Mesodermal cell (in vitro differentiated cells): Measurements from ENCODE around the gene FAM3C.

Experiments
- H3K27ac ChIP-seq: 2 replicates; pipeline ENCODE4 v1.7.0; 2013; ENCODE audit warnings: mild to moderate bottlenecking, low read depth, low read length, moderate library complexity; ENCODE audit not compliant: severe bottlenecking
- H3K36me3 ChIP-seq: 2 replicates; pipeline ENCODE4 v1.7.1; 2013; ENCODE audit warnings: mild to moderate bottlenecking, low read length, moderate library complexity; ENCODE audit not compliant: control insufficient read depth, insufficient read depth
- H3K4me1 ChIP-seq: one replicate; pipeline ENCODE4 v1.7.1; 2013; ENCODE audit warnings: mild to moderate bottlenecking, low read length; ENCODE audit not compliant: insufficient read depth, control insufficient read depth, poor library complexity, severe bottlenecking
- H3K4me3 ChIP-seq: 2 replicates; pipeline ENCODE4 v1.7.0; 2013; ENCODE audit warnings: low read length, control low read depth, mild to moderate bottlenecking; ENCODE audit not compliant: insufficient read depth, poor library complexity, severe bottlenecking; ENCODE audit errors: extremely low read depth
- H3K9me3 ChIP-seq: 2 replicates; pipeline ENCODE4 v1.7.1; 2013; ENCODE audit warnings: mild to moderate bottlenecking, low read length, moderate library complexity; ENCODE audit not compliant: control insufficient read depth
- WGBS, 2 experiments: methylation state at CpG; one replicate each; pipeline ENCODE4 v1.1.5; 2013; ENCODE audit warnings: missing lambda C conversion rate in 2 of 2; ENCODE audit not compliant: insufficient coverage in 2 of 2; 5-methylcytosine and 5-hydroxymethylcytosine counted together

The FAM3C gene

GRCh38 chr7:121410829-121411596 is 14.9 kb upstream of the FAM3C start:
- H3K27ac ChIP-seq, result no peak overlapping the region
- WGBS, 2 experiments, result 100% methylated on average over 1 of the region's 2 CpGs
- no peaks in the 10 kb centered on the region for H3K36me3 ChIP-seq
- no peak overlapping the region for H3K4me3 ChIP-seq
- no peaks in the 10 kb centered on the region for H3K4me1 ChIP-seq
- no peaks in the 10 kb centered on the region for H3K9me3 ChIP-seq

- H3K27ac ChIP-seq, result no peak overlapping the region
- 94% methylated on average over 2 of the region's 2 CpGs; no CpG with 5 or more reads in 1 of the 2 experiments for WGBS, 2 experiments
These were observed 10.8 kb upstream of the FAM3C start for GRCh38 chr7:121406944-121407343.

GRCh38 chr7:121406461-121406860 is 10.4 kb upstream of the FAM3C start:
- no peaks in the 10 kb centered on the region for H3K4me1 ChIP-seq
- no peaks in the 10 kb centered on the region for H3K9me3 ChIP-seq
- WGBS, 2 experiments, result 50 to 90% methylated on average over 1 of the region's 5 CpGs
- H3K36me3 ChIP-seq, result no peaks in the 10 kb centered on the region
- H3K4me3 ChIP-seq, result no peak overlapping the region
- no peak overlapping the region for H3K27ac ChIP-seq

More at GRCh38 chr7:121406944-121407343, 10.8 kb upstream of the FAM3C start:
- H3K9me3 ChIP-seq, result no peaks in the 10 kb centered on the region
- H3K36me3 ChIP-seq, result no peaks in the 10 kb centered on the region
- no peaks in the 10 kb centered on the region for H3K4me1 ChIP-seq
- no peak overlapping the region for H3K4me3 ChIP-seq

- H3K36me3 ChIP-seq, result no peaks in the 10 kb centered on the region
- 71 to 100% methylated on average over 1 of the region's 2 CpGs for WGBS, 2 experiments
- no peaks in the 10 kb centered on the region for H3K9me3 ChIP-seq
- H3K4me1 ChIP-seq, result no peaks in the 10 kb centered on the region
- no peak overlapping the region for H3K4me3 ChIP-seq
- H3K27ac ChIP-seq, result no peak overlapping the region
These were observed 8.2 kb upstream of the FAM3C start for GRCh38 chr7:121404348-121404747.

- H3K4me3 ChIP-seq, result no peak overlapping the region
- no peak overlapping the region for H3K27ac ChIP-seq
- H3K36me3 ChIP-seq, result no peaks in the 10 kb centered on the region
- H3K4me1 ChIP-seq, result no peaks in the 10 kb centered on the region
- 100% methylated on average over 1 of the region's 1 CpG for WGBS, 2 experiments
- no peaks in the 10 kb centered on the region for H3K9me3 ChIP-seq
These were observed 6.6 kb upstream of the FAM3C start for GRCh38 chr7:121402701-121403100.

- H3K9me3 ChIP-seq, result no peaks in the 10 kb centered on the region
- H3K27ac ChIP-seq, result no peak overlapping the region
- no peaks in the 10 kb centered on the region for H3K36me3 ChIP-seq
- no CpG with 5 or more reads among the region's 3 CpGs for whole genome bisulfite sequencing, 2 experiments
- H3K4me3 ChIP-seq, result no peak overlapping the region
- H3K4me1 ChIP-seq, result no peaks in the 10 kb centered on the region
These were observed 5.8 kb upstream of the FAM3C start for GRCh38 chr7:121401896-121402295.

GRCh38 chr7:121398246-121398645 is 2.1 kb upstream of the FAM3C start:
- no peak overlapping the region for H3K4me3 ChIP-seq
- no peak overlapping the region for H3K27ac ChIP-seq
- H3K4me1 ChIP-seq, result no peaks in the 10 kb centered on the region
- WGBS, 2 experiments, result 81 to 82% methylated on average over 4 to 5 of the region's 5 CpGs
- no peaks in the 10 kb centered on the region for H3K9me3 ChIP-seq
- peaks cover 16% of the 10 kb centered on the region for H3K36me3 ChIP-seq

- Histone ChIP-seq H3K4me3 (no peak overlapping the region), H3K27ac (no peak overlapping the region), H3K4me1 (no peaks in the 10 kb centered on the region), H3K36me3 (peaks cover 20% of the 10 kb centered on the region), H3K9me3 (peaks cover 3% of the 10 kb centered on the region)
- no CpG with 5 or more reads among the region's 2 CpGs for WGBS, 2 experiments
These were observed 1.7 kb upstream of the FAM3C start for GRCh38 chr7:121397822-121398221.

- H3K4me3 ChIP-seq, result no peak overlapping the region
- WGBS, 2 experiments, result no CpG with 5 or more reads among the region's 3 CpGs
- peaks cover 5% of the 10 kb centered on the region for H3K9me3 ChIP-seq
- H3K36me3 ChIP-seq, result peaks cover 25% of the 10 kb centered on the region
- H3K4me1 ChIP-seq, result no peaks in the 10 kb centered on the region
- H3K27ac ChIP-seq, result no peak overlapping the region
These were observed 1.3 kb upstream of the FAM3C start for GRCh38 chr7:121397361-121397760.

GRCh38 chr7:121395494-121395960 is 581 bp downstream of the FAM3C start:
- Histone ChIP-seq H3K9me3 (peaks cover 5% of the 10 kb centered on the region), H3K4me1 (peaks cover 3% of the 10 kb centered on the region), H3K4me3 (peak overlapping the region; percentile 87), H3K36me3 (peaks cover 34% of the 10 kb centered on the region), H3K27ac (peak overlapping the region; percentile 82)
- 1 to 2% methylated on average over 11 to 21 of the region's 30 CpGs for WGBS, 2 experiments

GRCh38 chr7:121394709-121395140 is 1.4 kb downstream of the FAM3C start:
- Histone ChIP-seq H3K4me3 (peak overlapping the region; percentile 87), H3K27ac (no peak overlapping the region), H3K36me3 (peaks cover 34% of the 10 kb centered on the region), H3K4me1 (peaks cover 3% of the 10 kb centered on the region), H3K9me3 (peaks cover 5% of the 10 kb centered on the region)
- 80 to 100% methylated on average over 1 to 2 of the region's 7 CpGs for WGBS, 2 experiments
